WERI-Rb-1 (cell line): ENCODE data around the gene OSBPL7.

Source experiments
- DNase-seq: peaks from one replicate; pipeline ENCODE4 v3.0.0-alpha.2; 2020
- H3K27ac ChIP-seq: fragments of 250-450 bp; sonication (Bioruptor Pico); 2 replicates; pipeline ENCODE4 v1.5.1; 2020; ENCODE audit warnings: mild to moderate bottlenecking, moderate library complexity
- H3K27me3 ChIP-seq: fragments of 250-450 bp; sonication (Bioruptor Pico); 2 replicates; pipeline ENCODE4 v1.5.1; 2021; ENCODE audit warnings: mild to moderate bottlenecking, low read depth, moderate library complexity; ENCODE audit not compliant: insufficient read depth, severe bottlenecking
- H3K36me3 ChIP-seq: fragments of 250-450 bp; sonication (Bioruptor Pico); 2 replicates; pipeline ENCODE4 v1.5.1; 2020; ENCODE audit warnings: mild to moderate bottlenecking, moderate library complexity
- H3K4me3 ChIP-seq: 2 replicates; pipeline ENCODE4 v1.5.1; 2011; ENCODE audit warnings: low read depth, mild to moderate bottlenecking, control low read depth, low read length
- H3K9me3 ChIP-seq: fragments of 250-450 bp; sonication (Bioruptor Pico); 2 replicates; pipeline ENCODE4 v1.5.1; 2021; ENCODE audit warnings: mild to moderate bottlenecking, moderate library complexity; ENCODE audit not compliant: severe bottlenecking
- TF ChIP-seq, protein P1 (sequence below): IDR thresholded peaks from 2 replicates; pipeline ENCODE4 v1.5.1; 2011; ENCODE audit warnings: low read depth, mild to moderate bottlenecking, control low read depth, inconsistent platforms, low read length

OSBPL7 gene

DNA sequence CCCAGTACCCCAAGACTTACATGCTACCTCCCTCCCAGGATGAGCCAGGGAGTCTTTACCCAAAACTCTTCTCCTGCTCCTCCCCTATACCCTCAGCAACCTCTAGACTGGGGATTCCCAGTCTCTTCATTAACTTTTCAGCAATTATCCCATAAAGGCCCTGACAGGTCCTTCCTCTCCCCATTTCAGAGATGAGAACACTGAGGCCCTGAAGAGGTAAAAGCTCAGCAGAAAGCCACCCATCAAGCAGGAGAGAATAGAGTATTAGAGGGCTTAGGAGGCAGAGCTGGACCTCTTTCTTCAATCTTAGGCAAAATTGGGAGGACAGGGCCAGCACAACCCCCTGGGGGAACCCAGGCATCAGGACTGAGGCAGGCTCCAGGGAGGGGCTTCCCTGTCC lies 35.2 kb upstream of the OSBPL7 start:
- no peak overlapping the region for H3K27ac ChIP-seq
- no peak overlapping the region for H3K4me3 ChIP-seq
- TF ChIP-seq, protein P1, sequence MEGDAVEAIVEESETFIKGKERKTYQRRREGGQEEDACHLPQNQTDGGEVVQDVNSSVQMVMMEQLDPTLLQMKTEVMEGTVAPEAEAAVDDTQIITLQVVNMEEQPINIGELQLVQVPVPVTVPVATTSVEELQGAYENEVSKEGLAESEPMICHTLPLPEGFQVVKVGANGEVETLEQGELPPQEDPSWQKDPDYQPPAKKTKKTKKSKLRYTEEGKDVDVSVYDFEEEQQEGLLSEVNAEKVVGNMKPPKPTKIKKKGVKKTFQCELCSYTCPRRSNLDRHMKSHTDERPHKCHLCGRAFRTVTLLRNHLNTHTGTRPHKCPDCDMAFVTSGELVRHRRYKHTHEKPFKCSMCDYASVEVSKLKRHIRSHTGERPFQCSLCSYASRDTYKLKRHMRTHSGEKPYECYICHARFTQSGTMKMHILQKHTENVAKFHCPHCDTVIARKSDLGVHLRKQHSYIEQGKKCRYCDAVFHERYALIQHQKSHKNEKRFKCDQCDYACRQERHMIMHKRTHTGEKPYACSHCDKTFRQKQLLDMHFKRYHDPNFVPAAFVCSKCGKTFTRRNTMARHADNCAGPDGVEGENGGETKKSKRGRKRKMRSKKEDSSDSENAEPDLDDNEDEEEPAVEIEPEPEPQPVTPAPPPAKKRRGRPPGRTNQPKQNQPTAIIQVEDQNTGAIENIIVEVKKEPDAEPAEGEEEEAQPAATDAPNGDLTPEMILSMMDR, result no peak
- H3K27me3 ChIP-seq, result no peaks in the 10 kb centered on the region
- DNase-seq, result no peak
- no peaks in the 10 kb centered on the region for H3K36me3 ChIP-seq
- H3K9me3 ChIP-seq, result no peaks in the 10 kb centered on the region

DNA sequence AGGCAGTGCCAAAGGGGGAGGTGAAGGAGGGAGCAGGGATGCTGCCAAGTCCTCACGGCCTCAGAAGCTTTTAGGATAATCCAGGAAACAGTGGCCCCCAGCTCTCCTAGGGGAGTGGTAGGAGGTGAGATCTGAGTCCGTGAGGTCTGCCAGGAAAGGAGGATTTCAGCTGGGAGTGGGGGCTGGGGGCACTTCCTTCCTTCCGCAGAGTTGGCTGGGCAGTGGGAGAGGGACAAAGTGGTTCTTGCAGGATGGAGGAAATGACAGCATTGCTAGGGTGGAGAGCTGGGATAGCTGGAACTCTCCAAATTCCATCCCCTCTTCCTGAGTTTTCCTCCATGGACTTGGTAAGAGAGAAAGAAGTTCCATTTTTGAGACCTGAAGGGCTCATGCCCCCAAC lies 34.1 kb upstream of the OSBPL7 start:
- H3K27ac ChIP-seq, result no peak overlapping the region
- no peak for DNase-seq
- no peaks in the 10 kb centered on the region for H3K27me3 ChIP-seq

DNA sequence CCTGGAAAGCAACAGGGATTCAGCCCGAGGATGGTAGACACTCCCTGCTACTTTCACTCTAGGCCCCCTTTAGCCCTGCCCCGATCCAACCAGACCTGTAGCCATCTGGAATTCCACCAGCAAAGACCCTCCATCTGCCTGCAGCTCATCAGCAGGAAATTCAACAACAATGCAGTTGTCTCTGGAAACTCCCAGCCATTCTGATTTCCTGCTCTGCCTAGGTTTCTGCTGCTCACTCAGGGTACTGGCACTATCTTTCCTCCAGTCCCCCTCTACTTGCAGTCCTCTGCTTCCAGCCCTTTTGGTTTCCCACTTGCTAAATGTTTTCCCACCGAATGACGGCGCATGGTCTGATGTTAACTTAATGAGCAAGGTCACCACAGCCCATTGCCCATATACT lies 32.0 kb upstream of the OSBPL7 start:
- no peak for DNase-seq
- TF ChIP-seq, protein P1, result no peak
- Histone ChIP-seq H3K27me3 (no peaks in the 10 kb centered on the region), H3K27ac (no peak overlapping the region), H3K4me3 (no peak overlapping the region), H3K36me3 (no peaks in the 10 kb centered on the region; the same call in 1 of the 2 replicates), H3K9me3 (no peaks in the 10 kb centered on the region)

More for the DNA sequence above, 34.1 kb upstream of the OSBPL7 start:
- Histone ChIP-seq H3K9me3 (no peaks in the 10 kb centered on the region), H3K36me3 (no peaks in the 10 kb centered on the region; the same call in 1 of the 2 replicates), H3K4me3 (no peak overlapping the region)
- TF ChIP-seq, protein P1, result no peak

- Histone ChIP-seq H3K27ac (no peak overlapping the region), H3K4me3 (no peak overlapping the region), H3K27me3 (no peaks in the 10 kb centered on the region), H3K36me3 (peaks cover 7% of the 10 kb centered on the region), H3K9me3 (no peaks in the 10 kb centered on the region)
- TF ChIP-seq, protein P1, result no peak
- no peak for DNase-seq
Observed at GRCh38 chr17:47852113-47852949, 30.7 kb upstream of the OSBPL7 start.

GRCh38 chr17:47851764-47852112 lies 30.1 kb upstream of the OSBPL7 start:
- no peaks in the 10 kb centered on the region for H3K9me3 ChIP-seq
- TF ChIP-seq, protein P1, result no peak
- H3K27ac ChIP-seq, result no peak overlapping the region
- DNase-seq, result no peak
- H3K27me3 ChIP-seq, result no peaks in the 10 kb centered on the region
- no peak overlapping the region for H3K4me3 ChIP-seq
- H3K36me3 ChIP-seq, result peaks cover 12% of the 10 kb centered on the region
